ENCODE measurements around the gene CD38.

The CD38 gene

DNA sequence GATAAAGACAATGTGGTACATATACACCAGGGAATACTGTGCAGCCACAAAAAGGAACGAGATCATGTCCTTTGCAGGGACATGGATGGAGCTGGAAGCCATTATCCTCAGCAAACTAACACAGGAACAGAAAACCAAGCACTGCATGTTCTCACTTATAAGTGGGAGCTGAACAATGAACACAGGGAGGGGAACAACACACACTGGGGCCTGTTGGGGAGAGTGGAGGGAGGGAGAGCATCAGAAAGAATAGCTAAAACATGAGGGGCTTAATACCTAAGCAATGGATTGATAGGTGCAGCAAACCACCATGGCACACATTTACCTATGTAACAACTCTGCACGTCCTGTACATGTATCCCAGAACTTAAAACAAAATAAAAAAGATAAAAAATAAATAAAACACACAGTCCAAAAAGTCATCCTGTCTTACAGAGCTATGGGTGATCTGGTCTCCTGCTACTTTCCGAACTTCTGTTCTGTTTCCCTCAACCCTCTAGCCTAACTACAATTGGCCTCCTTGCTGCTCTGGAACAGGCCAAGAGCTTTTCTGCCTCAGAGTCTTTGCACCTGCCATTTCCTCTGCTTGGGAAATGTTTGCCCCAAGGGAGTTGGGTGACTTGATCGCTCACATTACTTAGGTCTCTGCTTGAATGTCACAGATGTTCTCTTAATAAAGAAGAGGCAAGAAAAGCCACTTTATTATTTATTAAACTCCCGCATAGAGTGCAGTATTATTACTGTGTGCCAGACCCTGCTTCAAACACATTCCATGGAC is 1.1 kb upstream of the CD38 start:
- H3K4me3 ChIP-seq (ENCODE audit: low read length) = no peak overlapping the region
- no peak for DNase-seq (ENCODE audit: low read depth)
- TF ChIP-seq, protein P1, sequence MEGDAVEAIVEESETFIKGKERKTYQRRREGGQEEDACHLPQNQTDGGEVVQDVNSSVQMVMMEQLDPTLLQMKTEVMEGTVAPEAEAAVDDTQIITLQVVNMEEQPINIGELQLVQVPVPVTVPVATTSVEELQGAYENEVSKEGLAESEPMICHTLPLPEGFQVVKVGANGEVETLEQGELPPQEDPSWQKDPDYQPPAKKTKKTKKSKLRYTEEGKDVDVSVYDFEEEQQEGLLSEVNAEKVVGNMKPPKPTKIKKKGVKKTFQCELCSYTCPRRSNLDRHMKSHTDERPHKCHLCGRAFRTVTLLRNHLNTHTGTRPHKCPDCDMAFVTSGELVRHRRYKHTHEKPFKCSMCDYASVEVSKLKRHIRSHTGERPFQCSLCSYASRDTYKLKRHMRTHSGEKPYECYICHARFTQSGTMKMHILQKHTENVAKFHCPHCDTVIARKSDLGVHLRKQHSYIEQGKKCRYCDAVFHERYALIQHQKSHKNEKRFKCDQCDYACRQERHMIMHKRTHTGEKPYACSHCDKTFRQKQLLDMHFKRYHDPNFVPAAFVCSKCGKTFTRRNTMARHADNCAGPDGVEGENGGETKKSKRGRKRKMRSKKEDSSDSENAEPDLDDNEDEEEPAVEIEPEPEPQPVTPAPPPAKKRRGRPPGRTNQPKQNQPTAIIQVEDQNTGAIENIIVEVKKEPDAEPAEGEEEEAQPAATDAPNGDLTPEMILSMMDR (conservative IDR thresholded peaks at IDR 0.05; ENCODE audit: low read depth, low read length) = no peak

DNA sequence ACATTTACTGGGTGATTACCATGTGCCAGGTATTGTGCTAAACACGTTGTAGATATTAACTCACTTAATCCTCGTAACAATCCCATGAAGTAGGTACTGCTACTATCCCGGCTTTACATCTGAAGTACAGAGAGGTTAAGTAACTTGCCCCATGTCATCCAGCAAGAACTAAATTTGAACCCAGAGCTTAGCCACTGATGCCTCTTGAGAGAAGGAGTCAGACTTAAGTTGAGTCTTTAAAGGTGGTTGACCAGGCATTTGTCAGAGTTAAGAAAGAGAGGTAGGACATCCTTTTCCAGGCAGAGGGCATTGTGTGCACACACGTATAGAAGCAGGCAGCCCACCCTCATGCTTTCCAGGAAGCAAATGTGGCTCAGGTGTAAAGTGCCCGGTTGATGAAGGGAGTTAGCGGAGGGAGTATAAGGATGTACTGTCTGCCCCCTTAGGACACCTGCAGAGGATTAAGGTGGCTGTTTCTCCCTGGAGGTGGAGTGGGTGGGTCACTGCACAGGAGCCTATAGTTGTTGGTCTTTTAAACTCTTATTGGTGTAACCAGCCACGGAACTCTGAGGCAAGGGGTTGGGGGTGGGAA is 335 bp upstream of the CD38 start:
- TF ChIP-seq, protein P1 (conservative IDR thresholded peaks at IDR 0.05; ENCODE audit: low read depth, low read length) = no peak
- peak overlapping the region; percentile 61 for H3K4me3 ChIP-seq (ENCODE audit: low read length)
- no peak for DNase-seq (ENCODE audit: low read depth)

DNA sequence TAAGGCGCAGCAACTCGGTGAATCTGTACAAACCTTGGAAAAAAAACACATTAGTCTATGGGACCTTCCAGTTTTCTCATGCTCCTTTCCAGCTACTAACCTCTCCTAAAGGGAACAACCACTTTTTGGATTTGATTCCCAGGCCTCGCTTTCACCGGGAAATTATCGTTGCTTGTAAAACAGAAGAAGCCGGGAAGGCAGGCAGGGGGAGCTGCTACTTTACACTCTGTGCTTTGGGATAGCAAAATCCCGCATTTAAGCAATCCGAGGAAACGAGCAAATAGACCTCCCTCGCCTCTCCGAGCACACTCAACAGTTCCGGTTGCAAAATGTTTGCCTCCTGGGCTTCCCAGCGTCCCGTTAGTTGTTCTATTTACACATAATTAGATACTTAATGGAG is 1.2 kb downstream of the CD38 start:
- TF ChIP-seq, protein P1 (conservative IDR thresholded peaks at IDR 0.05; ENCODE audit: low read depth, low read length) = peak; percentile 64
- no peak for DNase-seq (ENCODE audit: low read depth)
- peak overlapping the region; percentile 61 for H3K4me3 ChIP-seq (ENCODE audit: low read length)

DNA sequence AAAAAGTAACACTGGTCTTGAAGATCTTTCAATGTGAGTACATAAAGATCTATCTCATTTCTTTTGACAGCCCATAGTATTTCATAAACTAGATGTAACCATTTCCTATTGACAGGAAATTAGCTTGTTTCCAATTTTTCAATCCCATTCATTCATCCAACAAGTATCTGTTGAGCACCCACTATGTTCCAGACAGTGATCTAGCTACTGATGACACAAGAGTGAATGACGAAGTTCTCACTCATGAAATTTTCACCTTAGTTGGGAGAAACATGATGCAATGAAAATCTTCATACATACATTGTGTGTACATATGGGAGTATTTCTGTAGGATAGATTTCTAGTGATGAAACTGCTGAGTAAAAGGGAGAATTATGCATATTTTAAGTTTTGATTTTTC is 1.7 kb downstream of the CD38 start:
- DNase-seq (ENCODE audit: low read depth) = no peak
- TF ChIP-seq, protein P1 (conservative IDR thresholded peaks at IDR 0.05; ENCODE audit: low read depth, low read length) = no peak
- no peak overlapping the region for H3K4me3 ChIP-seq (ENCODE audit: low read length)

DNA sequence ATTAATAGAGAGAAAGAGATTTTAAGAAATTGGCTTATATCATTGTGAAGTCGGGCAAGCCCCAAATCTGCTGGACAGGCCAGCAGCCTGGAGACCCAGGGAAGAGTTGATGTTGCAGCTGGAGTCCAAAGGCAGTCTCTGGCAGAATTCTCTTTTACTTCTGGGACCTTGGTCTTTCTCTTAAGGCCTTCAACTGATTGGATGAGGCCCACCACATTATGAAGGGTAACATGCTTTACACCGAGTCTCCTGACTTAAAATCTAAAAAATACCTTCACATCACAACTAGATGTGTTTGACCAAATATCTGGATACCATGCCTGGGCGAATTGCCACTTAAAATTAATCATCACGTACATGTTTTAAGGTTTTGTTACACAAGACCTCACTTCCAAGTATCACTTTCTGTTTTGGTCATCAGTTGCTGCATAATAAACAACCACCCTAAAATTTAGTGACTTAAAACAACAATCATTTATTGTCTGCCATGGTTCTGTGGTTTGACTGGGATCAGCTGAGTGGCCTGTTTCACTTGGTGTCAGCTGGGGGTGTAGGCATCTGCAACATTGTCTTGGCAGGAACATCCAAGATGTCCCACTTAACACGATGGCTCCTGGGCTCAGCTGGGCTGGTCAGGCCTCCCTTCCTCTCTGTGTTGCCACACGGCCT is 3.4 kb downstream of the CD38 start:
- TF ChIP-seq, protein P1 (conservative IDR thresholded peaks at IDR 0.05; ENCODE audit: low read depth, low read length) = no peak
- DNase-seq (ENCODE audit: low read depth) = no peak
- no peak overlapping the region for H3K4me3 ChIP-seq (ENCODE audit: low read length)

DNA sequence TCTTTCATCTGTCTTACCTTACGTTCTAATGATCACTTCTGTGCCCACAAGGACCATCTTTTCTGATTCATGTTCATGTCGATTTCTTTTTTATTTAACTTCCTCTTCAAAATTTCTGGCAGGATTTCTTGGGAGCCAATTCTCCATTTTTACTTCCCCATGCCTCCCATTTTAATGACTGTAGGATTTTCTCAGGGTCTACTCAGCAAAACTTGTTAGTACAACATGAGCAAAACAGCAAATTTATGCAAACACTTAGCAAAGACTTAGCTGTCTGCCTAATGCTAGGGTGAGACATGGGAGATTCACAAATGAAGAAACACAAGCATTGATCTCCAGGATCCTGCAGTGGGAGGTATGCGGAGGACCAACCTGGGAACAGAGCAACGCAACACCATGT is 5.5 kb downstream of the CD38 start:
- no peak overlapping the region for H3K4me3 ChIP-seq (ENCODE audit: low read length)
- no peak for DNase-seq (ENCODE audit: low read depth)
- TF ChIP-seq, protein P1 (conservative IDR thresholded peaks at IDR 0.05; ENCODE audit: low read depth, low read length) = no peak

Measured in retinal pigment epithelial cell (primary cell).